HepG2 (cell line): ENCODE data around the gene PSD4. TPM values are rescaled to one million over a fixed set of nuclear protein-coding genes. Genes with fewer than 3 reads are reported as not detected.

Experiments
- HOXD1 ChIP-seq: sonication (generic); formaldehyde crosslinking; IDR thresholded peaks from 2 replicates; pipeline ENCODE4 v1.5.0; 2020; ENCODE audit warnings: missing genetic modification reagents
- NCOR1 ChIP-seq: fragments of 200-600 bp; sonication (generic); IDR thresholded peaks from 2 replicates; pipeline ENCODE4 v1.7.0; 2017; ENCODE audit warnings: antibody characterized with exemption, low read length, borderline replicate concordance
- RXRA ChIP-seq: sonication (generic); formaldehyde crosslinking; IDR thresholded peaks from 2 replicates; pipeline ENCODE4 v1.5.1; 2020; ENCODE audit warnings: missing genetic modification reagents
- TFDP1 ChIP-seq: IDR thresholded peaks from 2 replicates; pipeline ENCODE4 v1.6.1; 2016; ENCODE audit warnings: missing compliant biosample characterization, missing genetic modification reagents, borderline replicate concordance
- TFE3 ChIP-seq: IDR thresholded peaks from 2 replicates; pipeline ENCODE4 v1.6.1; 2016
- ZNF136 ChIP-seq: sonication (generic); formaldehyde crosslinking; IDR thresholded peaks from 2 replicates; pipeline ENCODE4 v1.8.1; 2022; ENCODE audit warnings: low read depth, mild to moderate bottlenecking, moderate library complexity, missing genetic modification reagents
- ZNF138 ChIP-seq: sonication (generic); formaldehyde crosslinking; IDR thresholded peaks from 2 replicates; pipeline ENCODE4 v1.5.0; 2020; ENCODE audit warnings: mild to moderate bottlenecking, low read depth, missing genetic modification reagents
- ZNF660 ChIP-seq: sonication (generic); formaldehyde crosslinking; IDR thresholded peaks from 2 replicates; pipeline ENCODE4 v1.5.1; 2020; ENCODE audit warnings: mild to moderate bottlenecking, low read depth, missing genetic modification reagents, borderline replicate concordance
- ZNF782 ChIP-seq: sonication (generic); formaldehyde crosslinking; IDR thresholded peaks from 2 replicates; pipeline ENCODE4 v1.4.0; 2020; ENCODE audit warnings: missing genetic modification reagents, mild to moderate bottlenecking, borderline replicate concordance
- ZSCAN22 ChIP-seq: sonication (generic); formaldehyde crosslinking; IDR thresholded peaks from 2 replicates; pipeline ENCODE4 v1.4.0; 2020; ENCODE audit warnings: mild to moderate bottlenecking, missing genetic modification reagents
- polyA plus RNA-seq, 8 experiments: library from polyadenylated mRNA; depleted of rRNA in 3 of 8; stranded (reverse) in 7 of 8; unstranded in 1 of 8; fragments of >200 nt; fragmentation: Illumina TruSeq in 4 of 8; extraction: Trizol in 4 of 8; gene quantifications; 2 replicates each; pipeline versions ENCODE4 v1.2.1 to v1.2.3, GENCODE V29; 2011 to 2016; ENCODE audit warnings: low read depth in 4 of 8, missing spikeins in 1 of 8, mixed read lengths in 1 of 8; ENCODE audit not compliant: insufficient read depth in 1 of 8
- total RNA-seq, 5 experiments: library from RNA; depleted of rRNA; stranded (reverse); fragments of >200 nt; fragmentation: Illumina TruSeq; extraction: Trizol; gene quantifications; 2 replicates each; pipeline ENCODE4 v1.2.3, GENCODE V29; 2016; ENCODE audit warnings: low read depth in 1 of 5
- TF ChIP-seq, protein P1 (sequence below): sonication (generic); formaldehyde crosslinking; IDR thresholded peaks from 2 replicates; pipeline ENCODE4 v1.4.0; 2020; ENCODE audit warnings: missing genetic modification reagents, borderline replicate concordance

The PSD4 gene
- total and polyA plus RNA-seq, 2 of the 13 experiments (the other 11 are each of a cell fraction or from before 2014, with no cell fraction given), result 5.8 to 9.4 TPM

DNA sequence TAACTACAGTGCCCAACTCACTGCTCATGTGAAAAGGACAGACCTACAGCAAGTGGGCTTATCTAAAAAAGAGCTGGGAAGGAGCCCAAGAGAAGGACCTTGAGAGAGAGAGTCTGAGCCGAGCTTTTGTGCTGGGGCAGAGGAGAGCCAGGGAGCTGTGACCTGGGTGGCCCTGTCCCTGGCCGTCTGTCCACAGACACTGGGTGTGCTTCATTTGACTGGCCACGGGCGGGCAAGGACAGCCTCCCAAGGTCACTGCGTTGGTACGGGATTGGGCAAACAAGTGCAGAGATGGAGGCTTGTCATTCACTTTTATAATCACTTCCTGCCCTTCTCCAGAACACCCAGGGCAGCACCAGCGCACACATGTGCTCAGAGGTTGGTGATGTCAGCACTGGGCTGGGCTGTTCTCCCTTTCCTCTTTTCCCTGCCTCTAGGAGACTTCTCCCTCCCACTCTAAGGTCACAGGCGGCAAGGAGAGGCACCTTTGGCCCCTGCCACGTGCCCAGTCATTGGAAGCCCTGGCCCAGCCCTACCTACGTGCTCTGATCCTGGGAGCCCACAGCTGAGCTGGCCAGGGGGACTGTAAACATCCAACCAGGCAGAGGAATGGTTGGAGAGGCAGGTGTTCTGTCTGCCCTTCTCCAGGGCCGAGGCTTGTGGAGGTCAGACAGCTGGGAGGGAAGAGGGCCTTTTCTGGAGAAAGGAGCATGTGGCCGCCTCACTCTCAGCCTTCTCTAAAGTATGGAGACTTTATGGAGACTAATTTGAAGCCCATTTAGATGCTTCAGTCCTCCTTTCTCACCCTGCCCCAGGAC lies 6.4 kb upstream of the PSD4 start (continued):
- TF ChIP-seq NCOR1 (peak; percentile 63; the same call in 1 of the 2 replicates), HOXD1 (CRISPR knock-in tag) (peak; percentile 93; the same call in 1 of the 2 replicates), ZNF660 (CRISPR knock-in tag) (no peak; the same call in 1 of the 2 replicates), ZSCAN22 (CRISPR knock-in tag) (peak; percentile 84; the same call in 1 of the 2 replicates), ZNF136 (CRISPR knock-in tag) (peak; percentile 90), RXRA (CRISPR knock-in tag) (peak; percentile 99), TFDP1 (CRISPR knock-in tag) (peak; percentile 96), ZNF782 (CRISPR knock-in tag) (peak; percentile 88), TFE3 (peak; percentile 97), ZNF138 (CRISPR knock-in tag) (peak; percentile 85; the same call in 1 of the 2 replicates)
- TF ChIP-seq, protein P1, sequence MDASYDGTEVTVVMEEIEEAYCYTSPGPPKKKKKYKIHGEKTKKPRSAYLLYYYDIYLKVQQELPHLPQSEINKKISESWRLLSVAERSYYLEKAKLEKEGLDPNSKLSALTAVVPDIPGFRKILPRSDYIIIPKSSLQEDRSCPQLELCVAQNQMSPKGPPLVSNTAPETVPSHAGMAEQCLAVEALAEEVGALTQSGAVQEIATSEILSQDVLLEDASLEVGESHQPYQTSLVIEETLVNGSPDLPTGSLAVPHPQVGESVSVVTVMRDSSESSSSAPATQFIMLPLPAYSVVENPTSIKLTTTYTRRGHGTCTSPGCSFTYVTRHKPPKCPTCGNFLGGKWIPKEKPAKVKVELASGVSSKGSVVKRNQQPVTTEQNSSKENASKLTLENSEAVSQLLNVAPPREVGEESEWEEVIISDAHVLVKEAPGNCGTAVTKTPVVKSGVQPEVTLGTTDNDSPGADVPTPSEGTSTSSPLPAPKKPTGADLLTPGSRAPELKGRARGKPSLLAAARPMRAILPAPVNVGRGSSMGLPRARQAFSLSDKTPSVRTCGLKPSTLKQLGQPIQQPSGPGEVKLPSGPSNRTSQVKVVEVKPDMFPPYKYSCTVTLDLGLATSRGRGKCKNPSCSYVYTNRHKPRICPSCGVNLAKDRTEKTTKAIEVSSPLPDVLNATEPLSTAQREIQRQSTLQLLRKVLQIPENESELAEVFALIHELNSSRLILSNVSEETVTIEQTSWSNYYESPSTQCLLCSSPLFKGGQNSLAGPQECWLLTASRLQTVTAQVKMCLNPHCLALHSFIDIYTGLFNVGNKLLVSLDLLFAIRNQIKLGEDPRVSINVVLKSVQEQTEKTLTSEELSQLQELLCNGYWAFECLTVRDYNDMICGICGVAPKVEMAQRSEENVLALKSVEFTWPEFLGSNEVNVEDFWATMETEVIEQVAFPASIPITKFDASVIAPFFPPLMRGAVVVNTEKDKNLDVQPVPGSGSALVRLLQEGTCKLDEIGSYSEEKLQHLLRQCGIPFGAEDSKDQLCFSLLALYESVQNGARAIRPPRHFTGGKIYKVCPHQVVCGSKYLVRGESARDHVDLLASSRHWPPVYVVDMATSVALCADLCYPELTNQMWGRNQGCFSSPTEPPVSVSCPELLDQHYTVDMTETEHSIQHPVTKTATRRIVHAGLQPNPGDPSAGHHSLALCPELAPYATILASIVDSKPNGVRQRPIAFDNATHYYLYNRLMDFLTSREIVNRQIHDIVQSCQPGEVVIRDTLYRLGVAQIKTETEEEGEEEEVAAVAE (CRISPR knock-in tag), result peak; percentile 93
